ENCODE measurements around the gene TSPAN32.

Gene TSPAN32

DNA sequence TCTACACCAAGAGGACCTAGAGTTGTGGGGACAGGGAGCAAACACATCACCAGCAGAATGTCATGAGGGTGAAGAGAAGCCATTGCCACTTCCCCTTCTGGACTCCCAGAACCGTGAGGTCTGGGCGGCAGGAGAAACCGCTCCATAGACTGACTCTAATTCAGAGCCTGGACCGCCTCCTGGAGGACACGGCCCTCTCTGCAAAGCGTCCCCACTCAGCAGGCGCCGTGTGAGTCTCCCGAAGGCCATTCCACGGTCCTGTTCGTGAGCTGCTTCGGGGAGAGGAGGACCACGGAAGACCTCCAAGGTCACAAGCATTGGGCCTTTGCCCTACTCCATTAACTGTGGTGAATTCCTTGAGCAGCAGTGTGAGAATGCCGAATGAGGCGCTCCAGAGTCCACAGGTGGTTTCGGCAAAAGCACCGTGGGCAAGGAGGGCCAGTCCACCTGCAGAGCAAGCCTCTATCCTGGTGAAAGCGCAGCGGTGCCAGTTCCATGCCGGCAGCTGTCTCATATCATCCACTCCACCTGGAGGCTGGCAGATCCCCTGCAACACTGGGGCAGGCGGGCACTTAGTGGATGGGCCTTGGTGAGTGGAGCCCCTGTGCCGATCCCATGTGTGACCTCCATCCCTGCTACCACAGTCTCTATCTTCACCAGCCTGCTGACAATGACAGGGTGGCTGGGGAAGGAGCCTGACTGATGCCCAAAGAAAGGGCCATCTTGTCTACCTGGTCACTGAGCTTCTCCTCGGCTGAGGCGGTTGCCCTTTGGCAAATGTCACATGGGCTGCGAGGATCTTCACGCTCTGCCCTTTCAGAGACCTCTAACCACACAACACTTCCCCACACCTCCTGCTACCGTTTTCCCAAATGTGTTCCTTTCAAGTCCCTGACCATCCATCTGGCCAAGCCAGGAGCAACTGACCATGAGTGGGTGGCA, 7.6 kb upstream of the TSPAN32 start:
- FAIRE-seq = no peak
- no peak for TF ChIP-seq TAF1 (IDR thresholded peaks at IDR 0.05; ENCODE audit: borderline replicate concordance, low read depth, low read length)
- no peak for TF ChIP-seq POLR2A (IDR thresholded peaks at IDR 0.05; ENCODE audit: low read depth, low read length)
- no peak for TF ChIP-seq POLR2AphosphoS5 (IDR thresholded peaks at IDR 0.05; ENCODE audit: low read depth, low read length)
- no peak for DNase-seq (ENCODE audit: insufficient read length)

DNA sequence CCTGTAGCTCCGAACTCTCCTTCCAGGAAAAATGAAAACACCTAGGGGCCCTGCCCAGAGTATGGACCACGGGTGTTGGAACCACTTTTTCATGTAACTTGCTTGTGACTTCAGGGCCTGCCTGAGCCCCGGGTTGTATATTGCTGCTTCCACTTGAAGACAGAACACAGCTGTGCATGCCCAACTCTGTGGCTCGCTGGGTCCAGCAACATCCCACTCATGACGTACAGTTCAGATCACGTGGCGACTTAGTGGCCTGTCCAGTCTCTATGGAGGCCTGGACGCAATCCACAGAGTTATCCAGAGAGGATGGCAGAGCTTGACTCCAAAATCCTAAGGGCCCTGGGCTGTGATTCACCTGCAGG, 6.9 kb upstream of the TSPAN32 start:
- FAIRE-seq = no peak
- TF ChIP-seq POLR2A (IDR thresholded peaks at IDR 0.05; ENCODE audit: low read depth, low read length) (no peak), POLR2AphosphoS5 (IDR thresholded peaks at IDR 0.05; ENCODE audit: low read depth, low read length) (no peak), TAF1 (IDR thresholded peaks at IDR 0.05; ENCODE audit: borderline replicate concordance, low read depth, low read length) (no peak)
- no peak for DNase-seq (ENCODE audit: insufficient read length)

DNA sequence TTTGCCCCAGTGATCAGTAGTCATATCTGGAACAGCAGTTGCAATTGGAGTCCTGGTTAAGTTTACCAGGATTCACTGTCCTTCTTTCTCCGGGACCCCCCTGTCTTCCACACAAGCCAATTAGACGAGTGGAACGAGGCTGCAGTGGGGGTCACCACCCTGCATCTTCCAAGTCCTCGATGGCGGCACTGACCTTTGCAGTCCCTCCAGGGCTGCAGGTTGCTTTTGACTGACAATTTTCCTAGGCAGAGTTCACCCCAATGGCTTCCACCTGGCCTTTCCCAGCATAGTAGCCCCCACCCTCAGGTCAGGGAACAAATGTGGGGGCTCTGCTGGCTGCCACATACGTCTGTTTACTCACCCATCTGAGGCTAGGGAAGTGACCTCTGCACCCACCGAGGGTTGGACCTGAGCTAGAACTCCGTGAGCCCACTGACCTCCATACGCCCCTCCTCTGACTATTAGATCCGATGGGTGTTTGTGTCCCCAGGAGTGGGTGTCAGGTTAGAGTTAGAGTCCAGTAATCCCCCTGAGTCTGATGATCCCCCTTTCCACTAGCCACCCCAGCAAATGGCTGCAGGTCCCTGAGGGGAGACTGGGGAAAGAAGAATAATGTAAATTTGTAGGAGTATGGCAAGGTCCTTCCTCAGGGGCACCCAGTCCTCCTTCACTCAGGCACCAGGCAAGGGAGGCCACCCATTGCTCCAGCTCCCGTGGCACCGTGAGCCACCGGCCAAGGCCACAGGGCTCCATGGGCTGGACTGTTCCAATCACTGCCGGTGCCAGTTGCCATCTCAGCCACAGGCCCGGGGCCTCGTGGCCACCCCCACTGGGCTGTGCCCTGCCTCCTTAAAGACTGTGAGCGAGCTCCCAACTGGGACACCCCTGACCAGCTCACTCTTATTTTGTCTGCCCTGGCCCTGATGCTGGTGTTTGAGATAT, 5.6 kb upstream of the TSPAN32 start:
- TF ChIP-seq POLR2A (IDR thresholded peaks at IDR 0.05; ENCODE audit: low read depth, low read length) (no peak), POLR2AphosphoS5 (IDR thresholded peaks at IDR 0.05; ENCODE audit: low read depth, low read length) (no peak), TAF1 (IDR thresholded peaks at IDR 0.05; ENCODE audit: borderline replicate concordance, low read depth, low read length) (no peak)
- DNase-seq (ENCODE audit: insufficient read length) (no peak), FAIRE-seq (no peak)

DNA sequence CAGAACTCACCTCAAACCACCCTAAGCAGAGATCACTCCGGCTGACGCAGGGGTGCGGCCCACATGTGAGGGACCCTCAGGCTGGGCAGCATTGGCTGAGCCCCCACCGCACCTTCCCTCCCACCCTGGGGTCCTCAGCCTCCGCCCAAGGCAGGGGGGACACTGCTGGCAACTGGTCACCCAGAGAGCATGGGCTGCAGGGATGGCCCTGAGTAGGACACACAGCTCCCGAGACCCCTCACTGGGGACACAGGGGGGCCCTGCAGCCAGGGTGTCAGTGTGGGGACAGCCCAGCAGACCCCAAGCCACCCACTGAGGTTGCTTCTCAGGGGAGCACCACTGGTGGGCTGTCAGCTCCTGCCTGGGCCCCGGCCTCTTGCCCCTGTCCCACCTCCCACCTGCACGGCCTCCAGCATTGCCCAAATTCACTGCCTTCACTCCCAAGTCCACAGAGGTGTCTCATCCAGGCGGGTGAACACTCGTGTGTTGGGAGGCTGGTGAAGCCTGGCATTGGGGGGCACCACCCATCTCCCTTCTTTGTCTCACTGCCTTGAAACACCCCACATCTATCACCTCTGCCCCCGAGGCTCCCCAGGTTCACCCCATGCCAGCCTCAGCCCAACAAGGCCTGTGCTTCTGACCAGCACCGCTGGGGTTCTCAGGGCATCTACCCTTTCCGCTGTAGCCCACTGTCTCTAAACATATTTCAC, 4.7 kb upstream of the TSPAN32 start:
- FAIRE-seq (no peak), DNase-seq (ENCODE audit: insufficient read length) (no peak)
- no peak for TF ChIP-seq POLR2A (IDR thresholded peaks at IDR 0.05; ENCODE audit: low read depth, low read length)
- TF ChIP-seq TAF1 (IDR thresholded peaks at IDR 0.05; ENCODE audit: borderline replicate concordance, low read depth, low read length) = no peak
- no peak for TF ChIP-seq POLR2AphosphoS5 (IDR thresholded peaks at IDR 0.05; ENCODE audit: low read depth, low read length)

DNA sequence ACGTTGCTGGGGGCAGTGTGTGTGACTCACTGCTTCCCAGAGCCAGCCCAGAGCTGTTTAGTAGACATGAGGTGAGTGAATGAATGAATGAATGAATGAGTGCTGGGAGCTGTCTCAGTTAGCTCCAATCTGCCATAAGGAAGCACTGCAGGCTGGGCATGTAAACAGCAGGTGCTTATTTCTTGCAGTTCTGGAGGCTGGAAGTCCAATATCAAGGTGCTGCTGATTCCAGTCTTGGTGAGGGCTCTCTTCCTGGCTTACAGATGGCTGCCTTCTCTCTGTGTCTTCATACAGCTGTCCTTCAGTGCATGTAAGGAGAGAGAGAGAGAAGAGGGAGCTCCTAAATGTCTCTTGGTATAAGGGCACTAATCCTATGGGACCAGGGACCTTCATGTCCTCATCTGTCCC, 4.2 kb upstream of the TSPAN32 start:
- FAIRE-seq (no peak), DNase-seq (ENCODE audit: insufficient read length) (no peak)
- TF ChIP-seq POLR2AphosphoS5 (IDR thresholded peaks at IDR 0.05; ENCODE audit: low read depth, low read length) (no peak), TAF1 (IDR thresholded peaks at IDR 0.05; ENCODE audit: borderline replicate concordance, low read depth, low read length) (no peak), POLR2A (IDR thresholded peaks at IDR 0.05; ENCODE audit: low read depth, low read length) (no peak)

DNA sequence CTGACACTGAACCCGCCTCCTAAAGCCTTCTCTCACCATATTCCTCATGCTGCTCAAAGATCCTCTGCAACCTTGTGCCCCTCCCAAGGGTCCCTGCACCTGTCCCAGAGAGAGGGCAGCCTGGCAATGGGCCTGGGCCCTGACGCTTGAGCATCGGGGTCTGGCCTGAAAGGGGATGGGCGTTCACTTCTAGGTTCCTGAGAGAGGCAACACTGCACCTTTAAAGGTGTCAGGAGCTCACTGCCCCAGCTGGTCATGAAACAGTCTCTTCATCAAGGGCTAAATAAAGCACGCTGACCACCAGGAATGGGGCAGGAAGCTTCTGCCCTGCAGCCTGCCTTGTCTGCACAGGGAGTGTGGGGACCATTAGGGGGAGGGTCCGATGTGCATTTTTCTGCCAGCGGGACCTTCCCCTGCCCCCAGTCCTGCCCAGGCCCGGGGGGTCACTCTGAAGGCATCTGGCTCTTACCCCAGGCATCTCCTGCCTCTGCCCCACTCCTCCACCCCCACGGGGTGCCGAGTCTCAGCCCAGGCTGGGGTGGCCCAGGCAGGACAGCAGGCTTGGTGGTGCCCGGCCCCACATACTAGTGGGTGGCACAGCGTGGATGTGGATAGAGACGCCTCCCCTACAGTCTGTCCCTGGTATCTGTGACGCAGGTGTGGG, 3.5 kb upstream of the TSPAN32 start:
- TF ChIP-seq TAF1 (IDR thresholded peaks at IDR 0.05; ENCODE audit: borderline replicate concordance, low read depth, low read length) = no peak
- TF ChIP-seq POLR2AphosphoS5 (IDR thresholded peaks at IDR 0.05; ENCODE audit: low read depth, low read length) = no peak
- TF ChIP-seq POLR2A (IDR thresholded peaks at IDR 0.05; ENCODE audit: low read depth, low read length) = no peak
- DNase-seq (ENCODE audit: insufficient read length) (no peak), FAIRE-seq (no peak)

DNA sequence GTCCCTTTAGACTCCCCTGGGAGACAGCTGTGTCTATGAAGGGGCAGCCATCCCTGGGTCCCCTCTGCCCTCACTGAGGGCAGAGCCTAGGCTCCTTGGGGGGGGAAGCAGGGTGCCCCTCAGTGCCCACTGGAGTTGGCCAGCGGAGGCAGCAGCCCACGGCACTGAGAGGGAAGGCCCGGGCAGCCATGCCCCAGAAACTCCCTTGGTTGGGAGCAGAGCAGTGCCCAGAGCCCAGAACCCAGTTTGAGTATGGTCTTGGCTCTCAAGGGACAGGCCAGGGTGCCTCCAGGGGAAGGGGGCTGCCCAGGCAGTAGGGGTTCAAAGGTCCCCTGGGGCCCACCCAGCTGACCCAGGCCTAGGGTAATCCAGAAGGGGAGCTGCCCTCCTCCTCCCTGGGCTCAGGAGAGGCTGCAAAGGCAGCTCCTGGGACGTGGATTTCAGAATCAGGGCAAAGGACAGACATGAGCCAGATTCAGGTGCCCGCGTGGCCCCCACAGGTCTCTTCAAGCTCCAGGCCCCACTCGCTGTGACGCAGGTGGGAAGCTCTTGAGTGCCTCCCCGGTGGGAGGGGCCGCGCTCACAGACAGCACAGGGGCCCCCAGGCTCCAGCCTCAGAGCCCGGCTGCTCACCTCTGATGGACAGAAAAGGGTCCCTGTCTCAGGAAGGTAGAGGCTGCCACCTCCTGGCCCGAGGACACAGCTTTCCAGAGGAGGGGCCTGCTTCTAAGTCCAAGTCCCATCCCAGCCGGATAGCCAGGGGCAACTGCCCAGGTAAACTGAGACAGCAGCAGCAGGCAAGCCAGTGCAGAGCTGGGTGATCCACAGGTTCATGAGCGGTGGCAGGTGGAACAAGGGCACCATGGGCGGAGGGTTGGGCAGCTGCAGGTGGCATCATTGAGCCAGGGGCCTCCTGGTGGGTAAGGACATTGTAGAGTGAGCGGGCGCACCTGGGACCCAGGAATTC, 2.7 kb upstream of the TSPAN32 start:
- DNase-seq (ENCODE audit: insufficient read length) (no peak), FAIRE-seq (no peak)
- TF ChIP-seq TAF1 (IDR thresholded peaks at IDR 0.05; ENCODE audit: borderline replicate concordance, low read depth, low read length) = no peak
- no peak for TF ChIP-seq POLR2AphosphoS5 (IDR thresholded peaks at IDR 0.05; ENCODE audit: low read depth, low read length)
- no peak for TF ChIP-seq POLR2A (IDR thresholded peaks at IDR 0.05; ENCODE audit: low read depth, low read length)

DNA sequence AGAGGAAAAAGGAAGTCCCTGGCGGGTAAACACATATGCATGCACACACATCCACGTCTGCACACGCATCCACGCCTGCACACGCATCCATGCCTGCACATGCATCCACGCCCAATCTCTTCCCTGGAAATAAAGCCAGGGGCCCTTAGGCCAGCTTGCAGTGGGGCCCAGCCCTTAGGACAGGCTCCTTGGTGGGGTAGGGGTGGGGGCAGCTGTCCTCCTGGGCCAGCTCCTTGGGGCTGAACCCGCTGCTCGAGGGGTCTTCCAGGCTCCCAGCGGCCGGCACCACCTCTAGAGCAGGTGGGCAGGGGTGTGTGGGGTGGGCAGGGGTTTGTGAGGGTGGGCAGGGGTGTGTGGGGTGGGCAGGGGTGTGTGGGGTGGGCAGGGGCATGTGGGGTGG, 2.0 kb upstream of the TSPAN32 start:
- FAIRE-seq = no peak
- no peak for DNase-seq (ENCODE audit: insufficient read length)
- TF ChIP-seq POLR2AphosphoS5 (IDR thresholded peaks at IDR 0.05; ENCODE audit: low read depth, low read length) (no peak), TAF1 (IDR thresholded peaks at IDR 0.05; ENCODE audit: borderline replicate concordance, low read depth, low read length) (no peak), POLR2A (IDR thresholded peaks at IDR 0.05; ENCODE audit: low read depth, low read length) (no peak)

DNA sequence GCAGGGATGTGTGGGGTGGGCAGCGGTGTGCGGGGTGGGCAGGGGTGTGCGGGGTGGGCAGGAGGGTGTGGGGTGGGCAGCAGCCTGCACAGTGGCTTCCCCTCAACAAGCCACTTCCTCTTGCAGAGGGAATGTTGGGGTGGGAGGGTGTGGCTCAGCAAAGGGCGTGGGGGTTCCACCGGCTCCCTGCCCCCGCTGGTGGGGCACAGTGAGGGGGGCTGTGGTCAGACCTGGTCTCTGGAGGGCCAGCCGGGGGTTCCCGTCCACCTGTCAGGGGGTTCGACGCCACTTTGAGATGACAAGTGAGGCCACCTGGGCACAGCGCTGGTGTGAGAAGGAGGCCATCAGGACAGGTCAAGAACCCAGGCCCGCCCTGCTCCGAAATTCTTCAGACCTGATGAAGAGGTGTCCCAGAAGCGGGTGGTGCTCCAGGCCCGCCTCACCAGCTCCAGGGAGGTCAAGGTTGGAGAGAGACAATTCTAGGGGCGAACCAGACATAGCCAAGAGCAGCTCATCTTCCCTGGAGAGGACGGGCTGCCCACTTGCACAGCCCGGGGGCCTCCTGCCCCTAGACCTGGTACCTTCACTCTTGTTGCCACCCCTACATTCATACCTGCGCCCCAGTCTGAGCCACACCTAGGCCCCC, 1.4 kb upstream of the TSPAN32 start:
- no peak for FAIRE-seq
- TF ChIP-seq POLR2A (IDR thresholded peaks at IDR 0.05; ENCODE audit: low read depth, low read length) (no peak), POLR2AphosphoS5 (IDR thresholded peaks at IDR 0.05; ENCODE audit: low read depth, low read length) (no peak), TAF1 (IDR thresholded peaks at IDR 0.05; ENCODE audit: borderline replicate concordance, low read depth, low read length) (no peak)
- peak; percentile 14 for DNase-seq (ENCODE audit: insufficient read length)

Measured in GM12892 (cell line).